ENCODE measurements around the gene MOCOS. TPM values are rescaled to one million over a fixed set of nuclear protein-coding genes. Genes with fewer than 3 reads are reported as not detected.
A peak's percentile ranks its signal among the peaks of the same experiment; 100 is the strongest.

MOCOS gene
- total RNA-seq, 2 experiments from 2014 or later, result not detected

- H3K4me1 ChIP-seq (ENCODE audit: insufficient read depth, low read length, poor library complexity, severe bottlenecking), result peaks cover 35% of the 10 kb centered on the region
- no peaks in the 10 kb centered on the region for H3K79me2 ChIP-seq (ENCODE audit: insufficient read depth, low read depth, low read length)
- peak; percentile 73 for DNase-seq (ENCODE audit: low spot score)
- no peaks in the 10 kb centered on the region for H3K9me2 ChIP-seq (ENCODE audit: insufficient read depth, low read length)
- H3K27ac ChIP-seq (ENCODE audit: low read depth, low read length, poor library complexity, severe bottlenecking), result peak overlapping the region; percentile 88
- BruUV-seq (replicated peaks), result no TSS peak
- peaks cover 86% of the 10 kb centered on the region for H3K36me3 ChIP-seq (ENCODE audit: insufficient read depth, low read length)
- intact Hi-C loops (cut with micrococcal nuclease; ENCODE audit: unreplicated experiment), result no loop called here
- no peak overlapping the region for H2AFZ ChIP-seq (ENCODE audit: low read length)
- POLR2A ChIA-PET, result interaction anchor here (0.7 to 1.6 kb wide), 6 partner anchors 9 to 144 kb away, joined by 3 to 6 read pairs (median 4); no protein-coding TSS in a partner anchor
- H4K20me1 ChIP-seq (ENCODE audit: insufficient read depth, low read length), result no peaks in the 10 kb centered on the region
- H3K4me2 ChIP-seq (ENCODE audit: low read length), result peak overlapping the region; percentile 72
- TF ChIP-seq EZH2phosphoT487 (IDR thresholded peaks at IDR 0.05; ENCODE audit: borderline replicate concordance, low read depth, low read length) (no peak), CTCF (conservative IDR thresholded peaks at IDR 0.05; ENCODE audit: low read length) (no peak)
- CTCF ChIA-PET (ENCODE audit: unreplicated experiment), result no interaction called here
- H3K4me3 ChIP-seq (ENCODE audit: low read depth, low read length, poor library complexity, severe bottlenecking), result peak overlapping the region; percentile 53
- H3K9me3 ChIP-seq (ENCODE audit: low read length), result no peaks in the 10 kb centered on the region
These were observed 37.6 kb upstream of the MOCOS start for GRCh38 chr18:36149514-36150289.

- intact Hi-C loops (cut with micrococcal nuclease; ENCODE audit: unreplicated experiment), result no loop called here
- CTCF ChIA-PET (ENCODE audit: unreplicated experiment), result no interaction called here
These were observed 34.5 kb upstream of the MOCOS start for GRCh38 chr18:36152781-36153180.

More at GRCh38 chr18:36152781-36153180, 34.5 kb upstream of the MOCOS start:
- Histone ChIP-seq H3K4me3 (ENCODE audit: low read depth, low read length, poor library complexity, severe bottlenecking) (no peak overlapping the region), H3K9me3 (ENCODE audit: low read length) (no peaks in the 10 kb centered on the region), H2AFZ (ENCODE audit: low read length) (no peak overlapping the region), H3K9me2 (ENCODE audit: insufficient read depth, low read length) (no peaks in the 10 kb centered on the region), H3K79me2 (ENCODE audit: insufficient read depth, low read depth, low read length) (no peaks in the 10 kb centered on the region), H3K4me1 (ENCODE audit: insufficient read depth, low read length, poor library complexity, severe bottlenecking) (peaks cover 28% of the 10 kb centered on the region), H4K20me1 (ENCODE audit: insufficient read depth, low read length) (no peaks in the 10 kb centered on the region), H3K4me2 (ENCODE audit: low read length) (no peak overlapping the region), H3K27ac (ENCODE audit: low read depth, low read length, poor library complexity, severe bottlenecking) (no peak overlapping the region), H3K36me3 (ENCODE audit: insufficient read depth, low read length) (peaks cover 84% of the 10 kb centered on the region)
- BruUV-seq (replicated peaks), result no TSS peak
- TF ChIP-seq CTCF (conservative IDR thresholded peaks at IDR 0.05; ENCODE audit: low read length) (no peak), EZH2phosphoT487 (IDR thresholded peaks at IDR 0.05; ENCODE audit: borderline replicate concordance, low read depth, low read length) (no peak)
- DNase-seq (ENCODE audit: low spot score), result no peak
- POLR2A ChIA-PET, result no interaction called here
